Activated T-helper 2 cell treated with anti-CD3 and anti-CD28 coated beads, Interferon-gamma antibody, Interleukin-2, Interleukin-4, amounts not matched to agents 10 μg/mL and 5 μg/mL and 100 μg/mL, durations not matched to agents 14 hours and 24 hours and 36 hours (primary cell): ENCODE results near the gene KCP. TPM values are rescaled to one million over a fixed set of nuclear protein-coding genes. Genes with fewer than 3 reads are reported as not detected.
A peak's percentile ranks its signal among the peaks of the same experiment; 100 is the strongest.

Experiments
- DNase-seq: peaks from one replicate; pipeline ENCODE4 v3.0.0; 2021; ENCODE audit warnings: low spot score
- H3K27ac Mint-ChIP-seq: one replicate; pipeline ENCODE4 v1.8.0; 2021; ENCODE audit warnings: mixed read lengths
- H3K27me3 Mint-ChIP-seq: one replicate; pipeline ENCODE4 v1.8.0; 2021; ENCODE audit warnings: low read depth, mixed read lengths
- H3K36me3 Mint-ChIP-seq: one replicate; pipeline ENCODE4 v1.8.0; 2021; ENCODE audit warnings: low read depth, mixed read lengths
- H3K4me1 Mint-ChIP-seq: one replicate; pipeline ENCODE4 v1.8.0; 2021; ENCODE audit warnings: low read depth, mixed read lengths
- H3K4me3 Mint-ChIP-seq: one replicate; pipeline ENCODE4 v1.8.0; 2021; ENCODE audit warnings: low read depth, mild to moderate bottlenecking, moderate library complexity, mixed read lengths
- H3K9me3 Mint-ChIP-seq: one replicate; pipeline ENCODE4 v1.8.0; 2021; ENCODE audit warnings: mixed read lengths
- intact Hi-C: fragments of 100-400 bp; cut with micrococcal nuclease; formaldehyde crosslinking; loops from one replicate; pipeline ENCODE4 v1.15.1; 2023
- total RNA-seq: library from RNA; stranded (reverse); gene quantifications from 2 replicates; pipeline ENCODE4 v1.2.3, GENCODE V29; 2022

The KCP gene
- total RNA-seq, 1 donor from 2014 or later: not detected

GRCh38 chr7:128872394-128872824 lies 38.1 kb downstream of the KCP start:
- DNase-seq: no peak
- Mint-ChIP-seq H3K9me3 (no peaks in the 10 kb centered on the region), H3K27ac (no peak overlapping the region), H3K4me3 (no peak overlapping the region), H3K27me3 (peaks cover 20% of the 10 kb centered on the region), H3K4me1 (peaks cover 2% of the 10 kb centered on the region), H3K36me3 (no peaks in the 10 kb centered on the region)
- intact Hi-C loops: no loop called here

- Mint-ChIP-seq H3K9me3 (no peaks in the 10 kb centered on the region), H3K27ac (no peak overlapping the region), H3K4me3 (no peak overlapping the region), H3K27me3 (peaks cover 20% of the 10 kb centered on the region), H3K4me1 (peaks cover 2% of the 10 kb centered on the region), H3K36me3 (peaks cover 6% of the 10 kb centered on the region)
- intact Hi-C loops: no loop called here
- DNase-seq: no peak
Observed at GRCh38 chr7:128871050-128871449, 39.5 kb downstream of the KCP start.

DNA sequence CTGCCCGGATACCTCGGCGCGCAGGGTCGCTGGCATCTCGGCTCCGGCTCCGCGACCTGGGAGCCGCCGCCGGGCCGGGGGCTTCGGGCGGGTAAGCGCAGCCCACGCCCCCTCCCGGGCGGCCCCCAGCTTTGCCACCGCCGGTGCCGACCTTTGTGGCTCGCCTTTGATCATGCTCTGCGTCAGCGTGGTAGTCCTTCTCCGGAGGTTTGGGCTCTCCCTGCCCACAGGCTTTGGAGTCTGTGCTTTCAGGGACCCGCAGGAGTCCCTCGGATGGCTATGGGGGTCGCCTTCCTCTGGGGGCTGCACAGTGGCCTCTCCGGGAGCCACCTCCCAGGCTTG lies 40.6 kb downstream of the KCP start:
- no peaks in the 10 kb centered on the region for H3K9me3 Mint-ChIP-seq
- H3K27ac Mint-ChIP-seq: no peak overlapping the region
- intact Hi-C loops: no loop called here
- no peak for DNase-seq
- H3K4me1 Mint-ChIP-seq: peaks cover 5% of the 10 kb centered on the region
- peaks cover 16% of the 10 kb centered on the region for H3K36me3 Mint-ChIP-seq
- H3K4me3 Mint-ChIP-seq: peak overlapping the region; percentile 74
- peaks cover 20% of the 10 kb centered on the region for H3K27me3 Mint-ChIP-seq

- Mint-ChIP-seq H3K27ac (no peak overlapping the region), H3K27me3 (peaks cover 20% of the 10 kb centered on the region), H3K9me3 (no peaks in the 10 kb centered on the region), H3K4me1 (peaks cover 5% of the 10 kb centered on the region), H3K36me3 (peaks cover 19% of the 10 kb centered on the region), H3K4me3 (peak overlapping the region; percentile 47)
- peak; percentile 39 for DNase-seq
- intact Hi-C loops: no loop called here
Observed at GRCh38 chr7:128869138-128869943, 41.2 kb downstream of the KCP start.

- no peak for DNase-seq
- Mint-ChIP-seq H3K4me1 (peaks cover 8% of the 10 kb centered on the region), H3K4me3 (peak overlapping the region; percentile 20), H3K36me3 (peaks cover 19% of the 10 kb centered on the region), H3K27ac (no peak overlapping the region), H3K9me3 (no peaks in the 10 kb centered on the region), H3K27me3 (peaks cover 20% of the 10 kb centered on the region)
- intact Hi-C loops: no loop called here
Observed at GRCh38 chr7:128868624-128869137, 41.8 kb downstream of the KCP start.

GRCh38 chr7:128867842-128868623 lies 42.5 kb downstream of the KCP start:
- no peaks in the 10 kb centered on the region for H3K9me3 Mint-ChIP-seq
- no peak overlapping the region for H3K27ac Mint-ChIP-seq
- DNase-seq: no peak
- peaks cover 19% of the 10 kb centered on the region for H3K36me3 Mint-ChIP-seq
- peaks cover 20% of the 10 kb centered on the region for H3K27me3 Mint-ChIP-seq
- H3K4me3 Mint-ChIP-seq: no peak overlapping the region
- intact Hi-C loops: no loop called here
- H3K4me1 Mint-ChIP-seq: peaks cover 10% of the 10 kb centered on the region

DNA sequence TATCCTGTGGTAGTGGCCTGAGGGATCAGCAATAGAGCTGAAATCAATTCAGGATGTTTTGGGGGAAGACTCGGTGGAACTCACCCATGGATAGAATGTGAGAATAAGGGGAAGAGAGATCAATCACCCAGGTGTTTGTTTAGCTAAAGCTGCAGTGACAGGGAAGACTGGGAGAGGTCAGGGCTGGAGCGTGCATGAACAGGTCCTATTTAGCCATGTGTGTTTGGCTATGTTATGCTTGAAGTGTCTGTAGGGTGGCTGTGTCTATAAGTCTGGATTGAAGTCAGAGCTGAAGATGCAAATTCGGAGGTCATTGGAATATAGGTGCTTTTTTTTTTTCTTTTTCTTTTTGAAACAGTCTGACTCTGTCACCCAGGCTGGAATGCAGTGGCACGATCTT lies 43.3 kb downstream of the KCP start:
- Mint-ChIP-seq H3K4me1 (peaks cover 12% of the 10 kb centered on the region), H3K27ac (no peak overlapping the region), H3K4me3 (no peak overlapping the region), H3K9me3 (no peaks in the 10 kb centered on the region), H3K36me3 (peaks cover 22% of the 10 kb centered on the region), H3K27me3 (peaks cover 20% of the 10 kb centered on the region)
- intact Hi-C loops: no loop called here
- no peak for DNase-seq

GRCh38 chr7:128865996-128866877 lies 44.3 kb downstream of the KCP start:
- intact Hi-C loops: no loop called here

DNA sequence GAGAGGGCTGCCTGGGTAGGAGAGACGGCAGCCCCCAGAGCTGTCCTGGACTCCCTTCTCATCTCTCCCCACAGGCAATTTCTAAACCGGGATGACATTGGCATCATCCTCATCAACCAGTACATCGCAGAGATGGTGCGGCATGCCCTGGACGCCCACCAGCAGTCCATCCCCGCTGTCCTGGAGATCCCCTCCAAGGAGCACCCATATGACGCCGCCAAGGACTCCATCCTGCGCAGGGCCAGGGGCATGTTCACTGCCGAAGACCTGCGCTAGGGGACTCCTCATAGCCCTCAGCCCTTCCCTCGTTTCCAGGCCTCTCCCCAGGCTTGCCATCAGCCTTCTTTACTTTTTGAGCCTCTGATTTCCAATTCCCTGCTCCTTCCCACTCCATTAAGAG lies 45.2 kb downstream of the KCP start:
- Mint-ChIP-seq H3K36me3 (peaks cover 22% of the 10 kb centered on the region), H3K9me3 (no peaks in the 10 kb centered on the region), H3K27ac (no peak overlapping the region), H3K27me3 (peaks cover 4% of the 10 kb centered on the region), H3K4me3 (peak overlapping the region; percentile 13), H3K4me1 (peaks cover 14% of the 10 kb centered on the region)
- intact Hi-C loops: no loop called here
- no peak for DNase-seq

More at GRCh38 chr7:128865996-128866877, 44.3 kb downstream of the KCP start:
- H3K36me3 Mint-ChIP-seq: peaks cover 22% of the 10 kb centered on the region
- H3K4me3 Mint-ChIP-seq: no peak overlapping the region
- no peaks in the 10 kb centered on the region for H3K9me3 Mint-ChIP-seq
- H3K27ac Mint-ChIP-seq: no peak overlapping the region
- no peak for DNase-seq
- H3K4me1 Mint-ChIP-seq: peaks cover 15% of the 10 kb centered on the region
- peaks cover 14% of the 10 kb centered on the region for H3K27me3 Mint-ChIP-seq

DNA sequence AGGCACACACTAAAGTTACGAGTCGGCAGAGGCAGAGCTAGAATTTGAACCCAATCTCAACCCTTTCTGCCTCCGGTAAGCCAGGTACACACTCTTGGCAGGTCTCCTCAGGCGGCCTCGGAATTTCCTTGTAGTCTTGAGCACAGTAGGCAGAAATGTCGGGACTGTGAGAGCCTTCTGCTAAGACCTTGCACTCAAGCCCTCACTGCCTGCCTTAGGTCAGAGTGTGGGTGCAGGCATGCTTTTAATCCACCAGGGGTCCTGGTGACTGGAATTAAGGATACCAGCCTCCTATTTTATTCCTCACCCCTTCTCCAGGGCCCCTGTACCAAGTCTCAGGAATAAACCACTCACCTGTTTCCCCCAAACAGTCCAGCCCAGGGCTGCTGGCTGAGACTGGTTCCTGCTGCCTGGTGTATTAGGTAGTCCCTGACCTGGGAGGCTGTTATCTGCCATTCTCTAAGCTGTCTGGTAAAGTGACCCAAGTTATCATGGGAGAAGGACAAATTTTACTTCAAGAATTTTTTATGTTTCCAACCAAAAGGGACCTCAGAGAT lies 47.0 kb downstream of the KCP start:
- peak; percentile 44 for DNase-seq
- peaks cover 3% of the 10 kb centered on the region for H3K27me3 Mint-ChIP-seq
- intact Hi-C loops: loop anchor here (2.0 kb wide), 1 partner anchor 125 kb away; the partner anchor contains the start of gene CALU
- H3K9me3 Mint-ChIP-seq: no peaks in the 10 kb centered on the region
- peaks cover 22% of the 10 kb centered on the region for H3K36me3 Mint-ChIP-seq
- H3K4me1 Mint-ChIP-seq: peaks cover 13% of the 10 kb centered on the region
- H3K4me3 Mint-ChIP-seq: peak overlapping the region; percentile 99
- H3K27ac Mint-ChIP-seq: peak overlapping the region; percentile 94

DNA sequence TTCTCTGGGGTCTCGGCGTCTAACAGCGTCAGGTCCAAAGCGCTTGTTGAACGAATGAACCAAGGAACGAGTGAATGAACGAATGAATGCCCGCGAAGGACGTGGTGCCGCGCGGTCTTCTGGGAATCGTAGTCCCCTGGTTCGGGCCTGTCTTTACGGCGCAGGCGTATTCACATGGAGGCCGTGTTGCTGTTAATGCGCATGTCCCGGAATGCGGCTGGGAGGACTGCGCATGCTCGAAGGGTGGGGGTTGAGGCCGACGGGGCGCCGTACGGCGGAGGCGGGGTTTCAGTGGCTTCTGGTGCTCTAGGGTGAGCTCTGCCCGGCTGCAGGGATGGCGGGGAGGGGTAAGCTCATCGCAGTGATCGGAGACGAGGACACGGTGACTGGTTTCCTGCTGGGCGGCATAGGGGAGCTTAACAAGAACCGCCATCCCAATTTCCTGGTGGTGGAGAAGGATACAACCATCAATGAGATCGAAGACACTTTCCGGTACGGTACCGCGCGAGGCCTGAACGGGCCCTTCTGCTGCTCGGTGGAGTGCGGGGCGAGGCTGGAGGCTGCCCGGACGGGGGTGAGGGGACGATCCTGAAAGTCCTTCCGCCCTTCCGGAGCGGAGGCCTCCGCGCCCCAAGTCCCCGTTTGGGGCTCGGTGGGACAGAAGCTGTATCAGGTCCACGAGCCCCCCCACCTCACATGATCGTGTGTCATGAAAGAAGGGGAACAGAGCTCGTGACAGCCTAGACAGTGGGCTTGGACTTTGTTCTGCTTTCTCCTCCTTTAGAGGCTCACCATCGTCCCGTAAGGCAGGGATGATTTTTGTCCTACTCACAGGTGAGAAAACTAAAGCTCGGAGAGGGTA lies 47.7 kb downstream of the KCP start, which contains the start of gene ATP6V1F:
TSS of gene ATP6V1F (plus strand) at position 286 of the 862 bp plus-strand sequence. CDS start at position 335, 49 bp downstream.
- intact Hi-C loops: loop anchor here (2.0 kb wide), 1 partner anchor 124 kb away; the partner anchor contains the start of gene CALU
- Mint-ChIP-seq H3K36me3 (peaks cover 22% of the 10 kb centered on the region), H3K9me3 (no peaks in the 10 kb centered on the region), H3K4me3 (peak within 1 kb of the TSS; percentile 99), H3K4me1 (peaks cover 13% of the 10 kb centered on the region), H3K27me3 (peaks cover 1% of the 10 kb centered on the region), H3K27ac (peak within 1 kb of the TSS; percentile 94)
- peak; percentile 99 for DNase-seq
